Transverse colon (tissue), 3 donors: ENCODE data around the gene IL9R.
"Not testable (repeated sequence)": the region's sequence is repeated elsewhere in the genome, so short reads cannot be mapped to it uniquely, and the experiment has no call there.

Source experiments
- POLR2A ChIP-seq: fragments of 450-650 bp; IDR thresholded peaks from one replicate; pipeline ENCODE4 v1.6.1; 2016; ENCODE audit warnings: antibody characterized with exemption, mild to moderate bottlenecking, moderate library complexity
- TF ChIP-seq, protein P1 (sequence below), 5 experiments: fragments of 200-600 bp in 3 of 5; fragments of 450-650 bp in 2 of 5; sonication (generic) in 3 of 5; IDR thresholded peaks; 1 replicate in 2 of 5; 2 replicates in 3 of 5; pipeline ENCODE4 v1.5.1; 2016 to 2017; ENCODE audit warnings: antibody characterized with exemption in 5 of 5, inconsistent platforms in 3 of 5, mild to moderate bottlenecking in 2 of 5, moderate library complexity in 1 of 5

DNA sequence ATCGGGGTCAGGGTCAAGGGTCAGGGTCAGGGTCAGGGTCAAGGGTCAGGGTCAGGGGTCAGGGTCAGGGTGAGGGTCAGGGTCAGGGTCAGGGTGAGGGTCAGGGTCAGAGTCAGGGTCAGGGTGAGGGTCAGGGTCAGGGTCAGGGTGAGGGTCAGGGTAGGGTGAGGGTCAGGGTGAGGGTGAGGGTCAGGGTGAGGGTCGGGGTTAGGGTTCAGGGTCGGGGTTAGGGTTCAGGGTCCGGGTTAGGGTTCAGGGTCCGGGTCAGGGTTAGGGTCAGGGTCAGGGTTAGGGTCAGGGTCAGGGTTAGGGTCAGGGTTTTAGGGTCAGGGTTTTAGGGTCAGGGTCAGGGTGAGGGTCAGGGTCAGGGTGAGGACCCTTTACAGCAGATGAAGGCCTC lies 22.4 kb downstream of the IL9R start:
- TF ChIP-seq POLR2A: not testable (repeated sequence)
- TF ChIP-seq, protein P1, sequence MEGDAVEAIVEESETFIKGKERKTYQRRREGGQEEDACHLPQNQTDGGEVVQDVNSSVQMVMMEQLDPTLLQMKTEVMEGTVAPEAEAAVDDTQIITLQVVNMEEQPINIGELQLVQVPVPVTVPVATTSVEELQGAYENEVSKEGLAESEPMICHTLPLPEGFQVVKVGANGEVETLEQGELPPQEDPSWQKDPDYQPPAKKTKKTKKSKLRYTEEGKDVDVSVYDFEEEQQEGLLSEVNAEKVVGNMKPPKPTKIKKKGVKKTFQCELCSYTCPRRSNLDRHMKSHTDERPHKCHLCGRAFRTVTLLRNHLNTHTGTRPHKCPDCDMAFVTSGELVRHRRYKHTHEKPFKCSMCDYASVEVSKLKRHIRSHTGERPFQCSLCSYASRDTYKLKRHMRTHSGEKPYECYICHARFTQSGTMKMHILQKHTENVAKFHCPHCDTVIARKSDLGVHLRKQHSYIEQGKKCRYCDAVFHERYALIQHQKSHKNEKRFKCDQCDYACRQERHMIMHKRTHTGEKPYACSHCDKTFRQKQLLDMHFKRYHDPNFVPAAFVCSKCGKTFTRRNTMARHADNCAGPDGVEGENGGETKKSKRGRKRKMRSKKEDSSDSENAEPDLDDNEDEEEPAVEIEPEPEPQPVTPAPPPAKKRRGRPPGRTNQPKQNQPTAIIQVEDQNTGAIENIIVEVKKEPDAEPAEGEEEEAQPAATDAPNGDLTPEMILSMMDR (IDR thresholded peaks at IDR 0.05): not testable (repeated sequence)
